ENCODE data around the gene PKNOX2. TPM values are rescaled to one million over a fixed set of nuclear protein-coding genes. Genes with fewer than 3 reads are reported as not detected.

Gene PKNOX2
- total RNA-seq, 2 experiments from 2014 or later = not detected

DNA sequence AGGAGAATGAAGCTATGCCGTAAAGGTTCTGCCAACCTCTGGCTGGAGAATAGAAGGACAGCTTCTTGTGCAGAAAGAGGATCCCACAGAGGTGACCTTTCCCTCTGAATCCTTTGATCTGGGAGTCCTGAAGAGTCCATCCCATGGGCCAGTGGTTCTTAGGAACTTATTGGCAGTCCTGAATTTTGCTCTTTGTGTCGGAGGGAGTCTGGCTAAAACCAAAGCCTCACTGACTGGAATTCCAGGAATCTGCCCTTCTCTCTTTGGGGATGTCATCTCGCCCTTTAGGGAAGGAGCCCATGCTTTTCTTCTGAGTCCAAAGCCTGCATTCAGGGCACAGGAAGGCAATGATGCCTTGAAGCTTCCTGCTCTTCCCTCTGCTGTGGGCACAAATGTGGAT, 45.5 kb downstream of the PKNOX2 start:
- intact Hi-C loops (cut with micrococcal nuclease; ENCODE audit: unreplicated experiment) = no loop called here
- H3K4me3 ChIP-seq (ENCODE audit: low read depth, low read length, poor library complexity, severe bottlenecking) = no peak overlapping the region
- CTCF ChIA-PET (ENCODE audit: unreplicated experiment) = no interaction called here
- POLR2A ChIA-PET = no interaction called here
- no peaks in the 10 kb centered on the region for H3K9me3 ChIP-seq (ENCODE audit: low read length)
- BruUV-seq (replicated peaks) = no TSS peak
- no peaks in the 10 kb centered on the region for H4K20me1 ChIP-seq (ENCODE audit: insufficient read depth, low read length)
- no peak overlapping the region for H2AFZ ChIP-seq (ENCODE audit: low read length)
- H3K79me2 ChIP-seq (ENCODE audit: insufficient read depth, low read depth, low read length) = no peaks in the 10 kb centered on the region
- H3K4me1 ChIP-seq (ENCODE audit: insufficient read depth, low read length, poor library complexity, severe bottlenecking) = no peaks in the 10 kb centered on the region
- H3K27ac ChIP-seq (ENCODE audit: low read depth, low read length, poor library complexity, severe bottlenecking) = no peak overlapping the region
- H3K4me2 ChIP-seq (ENCODE audit: low read length) = no peak overlapping the region
- TF ChIP-seq CTCF (conservative IDR thresholded peaks at IDR 0.05; ENCODE audit: low read length) (no peak), EZH2phosphoT487 (IDR thresholded peaks at IDR 0.05; ENCODE audit: borderline replicate concordance, low read depth, low read length) (no peak)
- no peaks in the 10 kb centered on the region for H3K36me3 ChIP-seq (ENCODE audit: insufficient read depth, low read length)
- DNase-seq (ENCODE audit: low spot score) = no peak
- no peaks in the 10 kb centered on the region for H3K9me2 ChIP-seq (ENCODE audit: insufficient read depth, low read length)

GRCh38 chr11:125211191-125211947, 46.8 kb downstream of the PKNOX2 start:
- H3K36me3 ChIP-seq (ENCODE audit: insufficient read depth, low read length) = no peaks in the 10 kb centered on the region
- no peak for TF ChIP-seq CTCF (conservative IDR thresholded peaks at IDR 0.05; ENCODE audit: low read length)
- TF ChIP-seq EZH2phosphoT487 (IDR thresholded peaks at IDR 0.05; ENCODE audit: borderline replicate concordance, low read depth, low read length) = no peak
- DNase-seq (ENCODE audit: low spot score) = no peak
- ChIA-PET CTCF (ENCODE audit: unreplicated experiment) (interaction anchor here (0.6 kb wide), 1 partner anchor 381 kb away, joined by 3 read pairs; no protein-coding TSS in a partner anchor), POLR2A (no interaction called here)
- no peaks in the 10 kb centered on the region for H3K9me3 ChIP-seq (ENCODE audit: low read length)
- no peaks in the 10 kb centered on the region for H4K20me1 ChIP-seq (ENCODE audit: insufficient read depth, low read length)
- H3K79me2 ChIP-seq (ENCODE audit: insufficient read depth, low read depth, low read length) = no peaks in the 10 kb centered on the region
- intact Hi-C loops (cut with micrococcal nuclease; ENCODE audit: unreplicated experiment) = no loop called here
- no peak overlapping the region for H3K4me2 ChIP-seq (ENCODE audit: low read length)
- H3K4me1 ChIP-seq (ENCODE audit: insufficient read depth, low read length, poor library complexity, severe bottlenecking) = no peaks in the 10 kb centered on the region
- no TSS peak for BruUV-seq (replicated peaks)
- no peak overlapping the region for H3K27ac ChIP-seq (ENCODE audit: low read depth, low read length, poor library complexity, severe bottlenecking)
- H3K4me3 ChIP-seq (ENCODE audit: low read depth, low read length, poor library complexity, severe bottlenecking) = no peak overlapping the region
- no peaks in the 10 kb centered on the region for H3K9me2 ChIP-seq (ENCODE audit: insufficient read depth, low read length)
- H2AFZ ChIP-seq (ENCODE audit: low read length) = no peak overlapping the region

- POLR2A ChIA-PET = interaction anchor here (0.6 kb wide), 1 partner anchor 12 kb away, joined by 3 read pairs; no protein-coding TSS in a partner anchor
- no peak overlapping the region for H2AFZ ChIP-seq (ENCODE audit: low read length)
- no peaks in the 10 kb centered on the region for H3K36me3 ChIP-seq (ENCODE audit: insufficient read depth, low read length)
- no peaks in the 10 kb centered on the region for H3K9me3 ChIP-seq (ENCODE audit: low read length)
- BruUV-seq (replicated peaks) = no TSS peak
- no peak for DNase-seq (ENCODE audit: low spot score)
- no peaks in the 10 kb centered on the region for H3K4me1 ChIP-seq (ENCODE audit: insufficient read depth, low read length, poor library complexity, severe bottlenecking)
- H3K4me2 ChIP-seq (ENCODE audit: low read length) = no peak overlapping the region
- CTCF ChIA-PET (ENCODE audit: unreplicated experiment) = interaction anchor here (0.6 kb wide), 1 partner anchor 382 kb away, joined by 3 read pairs; no protein-coding TSS in a partner anchor
- TF ChIP-seq CTCF (conservative IDR thresholded peaks at IDR 0.05; ENCODE audit: low read length) = no peak
- TF ChIP-seq EZH2phosphoT487 (IDR thresholded peaks at IDR 0.05; ENCODE audit: borderline replicate concordance, low read depth, low read length) = no peak
- no peaks in the 10 kb centered on the region for H4K20me1 ChIP-seq (ENCODE audit: insufficient read depth, low read length)
- intact Hi-C loops (cut with micrococcal nuclease; ENCODE audit: unreplicated experiment) = no loop called here
- no peak overlapping the region for H3K4me3 ChIP-seq (ENCODE audit: low read depth, low read length, poor library complexity, severe bottlenecking)
- H3K79me2 ChIP-seq (ENCODE audit: insufficient read depth, low read depth, low read length) = no peaks in the 10 kb centered on the region
- H3K27ac ChIP-seq (ENCODE audit: low read depth, low read length, poor library complexity, severe bottlenecking) = no peak overlapping the region
- H3K9me2 ChIP-seq (ENCODE audit: insufficient read depth, low read length) = no peaks in the 10 kb centered on the region
Measured at GRCh38 chr11:125211948-125212340, 47.4 kb downstream of the PKNOX2 start.

Data from OCI-LY7 (cell line).